Thyroid gland (tissue), 4 donors: Measurements from ENCODE around the gene EML3. TPM values are rescaled to one million over a fixed set of nuclear protein-coding genes. Genes with fewer than 3 reads are reported as not detected.
"Not testable (repeated sequence)": the region's sequence is repeated elsewhere in the genome, so short reads cannot be mapped to it uniquely, and the experiment has no call there.

Experiments
- DNase-seq, 2 donors: peaks; one replicate each; pipeline ENCODE4 v3.0.0-alpha.2; 2019
- H3K27ac ChIP-seq, 3 donors: fragments of 200-600 bp; sonication (generic); 1 replicate in 2 of 3; 2 replicates in 1 of 3; pipeline ENCODE4 v1.5.1; 2016 to 2019; ENCODE audit warnings: mild to moderate bottlenecking in 1 of 3, moderate library complexity in 1 of 3
- H3K27me3 ChIP-seq: fragments of 200-600 bp; sonication (generic); one replicate; pipeline ENCODE4 v1.5.1; 2019
- H3K36me3 ChIP-seq, 2 donors: fragments of 200-600 bp; sonication (generic); one replicate each; pipeline ENCODE4 v1.5.1; 2016 to 2019
- H3K4me1 ChIP-seq, 2 donors: fragments of 200-600 bp; sonication (generic); one replicate each; pipeline ENCODE4 v1.5.1; 2017 to 2019
- H3K4me3 ChIP-seq, 3 donors: fragments of 200-600 bp; sonication (generic); replicated peaks in 1 of 3; 1 replicate in 2 of 3; 2 replicates in 1 of 3; pipeline ENCODE4 v1.5.1; 2016; ENCODE audit warnings: mild to moderate bottlenecking in 1 of 3
- H3K9me3 ChIP-seq: fragments of 200-600 bp; sonication (generic); one replicate; pipeline ENCODE4 v1.5.1; 2017
- POLR2A ChIP-seq, 2 donors: fragments of 450-650 bp; IDR thresholded peaks; one replicate each; pipeline ENCODE4 v1.6.1; 2017; ENCODE audit warnings: antibody characterized with exemption in 2 of 2, mild to moderate bottlenecking in 2 of 2, moderate library complexity in 1 of 2
- WGBS, 2 donors: methylation state at CpG; one replicate each; pipeline ENCODE4 v1.1.5; 2017; 5-methylcytosine and 5-hydroxymethylcytosine counted together
- intact Hi-C: fragments of 100-400 bp; cut with DNase I; formaldehyde crosslinking; loops from one replicate; pipeline ENCODE4 v1.15.1; 2023
- total RNA-seq, 4 donors: library from RNA; depleted of rRNA; stranded (reverse); fragments of >200 nt; gene quantifications; one replicate each; pipeline ENCODE4 v1.2.3, GENCODE V29; 2016
- TF ChIP-seq, protein P1 (sequence below), 6 experiments: fragments of 200-600 bp in 3 of 6; fragments of 450-650 bp in 3 of 6; sonication (generic) in 3 of 6; IDR thresholded peaks; one replicate each; pipeline ENCODE4 v1.5.1; 2016 to 2019; ENCODE audit warnings: antibody characterized with exemption in 6 of 6, mild to moderate bottlenecking in 2 of 6, inconsistent platforms in 1 of 6, moderate library complexity in 1 of 6

Gene EML3
- total RNA-seq, 4 donors from 2014 or later, result 28.3 to 58.0 (median 46.6) TPM

DNA sequence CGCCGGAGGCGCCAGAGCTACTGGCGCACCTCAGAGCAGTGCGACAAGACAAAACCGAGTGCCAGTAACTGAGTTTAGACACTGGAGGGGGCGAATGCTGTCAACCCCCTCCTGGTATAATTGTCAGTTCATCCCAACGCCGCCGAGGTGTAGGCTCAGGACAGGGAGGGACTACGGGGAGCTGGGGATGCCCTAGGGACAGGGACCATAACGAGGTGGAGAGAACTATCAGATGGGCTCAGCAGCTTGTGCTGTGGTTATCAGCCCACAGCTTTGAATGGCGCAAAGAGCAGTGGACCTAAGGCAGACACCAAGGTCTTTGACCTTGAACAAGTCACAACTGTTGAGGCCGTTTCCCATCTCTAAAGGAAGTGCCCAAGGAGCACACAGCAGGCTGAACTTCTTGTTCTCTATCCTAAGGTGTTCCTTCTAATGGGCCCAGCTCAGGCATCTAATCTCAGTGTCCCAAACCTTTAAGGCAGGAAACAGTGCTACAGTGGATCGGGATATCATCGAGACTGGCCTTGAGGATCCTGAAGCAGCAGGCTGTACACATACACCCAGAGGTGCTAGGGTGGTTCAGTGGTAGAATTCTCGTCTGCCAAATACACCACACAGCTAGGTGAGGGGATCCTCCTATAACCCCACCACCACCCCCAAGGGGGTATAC lies 20.3 kb downstream of the EML3 start:
- Histone ChIP-seq H3K27ac (peak overlapping the region; percentile 79 to 91 (median 84)), H3K4me1 (peaks cover 15 to 34% of the 10 kb centered on the region in 2 donors), H3K36me3 (peaks cover 35 to 40% of the 10 kb centered on the region in 2 donors), H3K9me3 (no peaks in the 10 kb centered on the region), H3K27me3 (no peaks in the 10 kb centered on the region), H3K4me3 (peak overlapping the region in 2 of 3 donors; percentile 20 to 24)
- intact Hi-C loops, result no loop called here
- 19 to 32% methylated on average over 10 to 16 of the region's 17 CpGs for WGBS, 2 donors
- TF ChIP-seq, protein P1, sequence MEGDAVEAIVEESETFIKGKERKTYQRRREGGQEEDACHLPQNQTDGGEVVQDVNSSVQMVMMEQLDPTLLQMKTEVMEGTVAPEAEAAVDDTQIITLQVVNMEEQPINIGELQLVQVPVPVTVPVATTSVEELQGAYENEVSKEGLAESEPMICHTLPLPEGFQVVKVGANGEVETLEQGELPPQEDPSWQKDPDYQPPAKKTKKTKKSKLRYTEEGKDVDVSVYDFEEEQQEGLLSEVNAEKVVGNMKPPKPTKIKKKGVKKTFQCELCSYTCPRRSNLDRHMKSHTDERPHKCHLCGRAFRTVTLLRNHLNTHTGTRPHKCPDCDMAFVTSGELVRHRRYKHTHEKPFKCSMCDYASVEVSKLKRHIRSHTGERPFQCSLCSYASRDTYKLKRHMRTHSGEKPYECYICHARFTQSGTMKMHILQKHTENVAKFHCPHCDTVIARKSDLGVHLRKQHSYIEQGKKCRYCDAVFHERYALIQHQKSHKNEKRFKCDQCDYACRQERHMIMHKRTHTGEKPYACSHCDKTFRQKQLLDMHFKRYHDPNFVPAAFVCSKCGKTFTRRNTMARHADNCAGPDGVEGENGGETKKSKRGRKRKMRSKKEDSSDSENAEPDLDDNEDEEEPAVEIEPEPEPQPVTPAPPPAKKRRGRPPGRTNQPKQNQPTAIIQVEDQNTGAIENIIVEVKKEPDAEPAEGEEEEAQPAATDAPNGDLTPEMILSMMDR (IDR thresholded peaks at IDR 0.05), result no peak
- no peak for TF ChIP-seq POLR2A (IDR thresholded peaks at IDR 0.05)
- no peak for DNase-seq

DNA sequence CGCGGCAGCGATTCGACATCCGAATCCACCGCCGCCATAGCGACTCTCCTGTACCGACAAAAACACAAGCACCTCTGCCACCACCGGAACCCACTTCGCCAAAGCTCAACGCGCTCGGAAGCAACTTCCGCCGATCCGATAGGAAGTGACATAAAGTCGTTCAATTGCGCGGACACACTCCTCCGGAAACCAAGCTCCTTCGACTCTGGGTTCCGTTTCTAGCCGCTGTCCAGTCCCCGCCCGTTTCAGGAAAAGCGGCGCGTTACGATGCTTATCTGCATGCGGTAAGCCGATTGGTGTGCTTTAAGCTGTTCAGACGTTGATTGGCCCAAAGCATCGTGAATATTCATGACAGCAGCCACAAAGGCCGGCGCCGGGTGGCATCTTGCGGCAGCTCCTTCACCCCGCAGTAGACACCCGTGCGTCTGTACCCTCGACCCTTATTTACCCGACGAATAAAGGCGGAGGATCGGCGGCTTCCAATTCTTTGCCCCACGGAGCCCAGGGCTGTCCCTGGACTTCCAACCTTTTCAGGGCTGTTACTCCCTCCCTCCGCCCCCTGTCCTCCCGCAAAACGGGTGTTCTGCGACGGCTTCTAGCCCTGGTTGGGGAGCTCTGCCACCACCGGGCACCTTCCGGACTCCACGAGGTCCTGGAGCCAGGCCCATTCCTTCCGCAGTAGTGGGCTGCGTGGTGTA lies 21.0 kb downstream of the EML3 start, which contains the start of gene TUT1:
TUT1 (minus strand) TSS at position 76 of the 698 bp plus-strand sequence; CDS start at position 38, 38 bp downstream.
- H3K36me3 ChIP-seq, result peaks cover 31 to 37% of the 10 kb centered on the region in 2 donors
- intact Hi-C loops, result no loop called here

DNA sequence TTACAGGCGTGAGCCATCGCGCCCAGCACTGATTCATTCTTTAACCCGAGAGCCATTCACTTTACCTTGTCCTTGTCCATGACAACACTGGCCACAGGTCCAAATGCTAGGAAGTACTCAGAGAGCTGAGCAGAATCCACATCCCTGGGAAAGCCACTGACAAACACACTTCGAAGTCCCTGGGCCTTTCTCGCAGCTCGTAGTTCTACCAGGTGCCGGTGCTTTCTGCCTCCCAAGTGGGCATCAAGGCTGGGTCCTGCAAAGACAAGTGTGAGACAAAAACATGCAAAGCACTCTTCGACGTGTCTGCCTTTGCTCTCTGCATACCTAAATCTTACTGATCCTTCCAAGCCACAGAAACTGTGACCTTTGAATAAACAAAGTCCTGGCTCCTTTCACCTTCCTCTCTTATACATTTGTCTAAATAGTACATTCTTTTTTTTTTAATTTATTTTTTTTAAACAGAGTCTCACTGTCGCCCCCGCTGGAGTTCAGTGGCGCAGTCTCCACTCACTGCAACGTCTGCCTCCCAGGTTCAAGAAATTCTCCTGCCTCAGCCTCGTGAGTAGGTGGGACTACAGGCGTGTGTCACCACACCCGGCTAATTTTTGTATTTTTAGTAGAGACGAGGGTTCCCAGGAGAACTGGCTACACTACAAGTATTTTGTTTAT lies 23.5 kb downstream of the EML3 start:
- peaks cover 15 to 34% of the 10 kb centered on the region in 2 donors for H3K4me1 ChIP-seq
- TF ChIP-seq, protein P1 (IDR thresholded peaks at IDR 0.05), result peak in 3 of 6 experiments; percentile 8 to 39 (median 36)
- TF ChIP-seq POLR2A (IDR thresholded peaks at IDR 0.05), result no peak
- peaks cover 16 to 19% of the 10 kb centered on the region in 2 donors for H3K36me3 ChIP-seq
- peak; percentile 53 to 59 for DNase-seq
- no peaks in the 10 kb centered on the region for H3K27me3 ChIP-seq
- 47% methylated on average over 18 of the region's 18 CpGs for WGBS, 2 donors
- no peaks in the 10 kb centered on the region for H3K9me3 ChIP-seq
- intact Hi-C loops, result no loop called here
- peak overlapping the region; percentile 35 to 64 (median 63) for H3K27ac ChIP-seq
- H3K4me3 ChIP-seq, result no peak overlapping the region

More for the DNA sequence above, 21.0 kb downstream of the EML3 start, which contains the start of gene TUT1:
- Histone ChIP-seq H3K4me3 (peak within 1 kb of the TSS in 2 of 3 donors; percentile 62 to 80), H3K9me3 (no peaks in the 10 kb centered on the region), H3K4me1 (peaks cover 15 to 34% of the 10 kb centered on the region in 2 donors), H3K27ac (peak within 1 kb of the TSS; percentile 79 to 93 (median 84)), H3K27me3 (no peaks in the 10 kb centered on the region)
- DNase-seq, result peak; percentile 98
- 0% methylated on average over 46 to 52 of the region's 58 CpGs for WGBS, 2 donors
- peak; percentile 39 to 97 for TF ChIP-seq POLR2A (IDR thresholded peaks at IDR 0.05)
- TF ChIP-seq, protein P1 (IDR thresholded peaks at IDR 0.05), result peak in 2 of 6 experiments; percentile 3 to 18

DNA sequence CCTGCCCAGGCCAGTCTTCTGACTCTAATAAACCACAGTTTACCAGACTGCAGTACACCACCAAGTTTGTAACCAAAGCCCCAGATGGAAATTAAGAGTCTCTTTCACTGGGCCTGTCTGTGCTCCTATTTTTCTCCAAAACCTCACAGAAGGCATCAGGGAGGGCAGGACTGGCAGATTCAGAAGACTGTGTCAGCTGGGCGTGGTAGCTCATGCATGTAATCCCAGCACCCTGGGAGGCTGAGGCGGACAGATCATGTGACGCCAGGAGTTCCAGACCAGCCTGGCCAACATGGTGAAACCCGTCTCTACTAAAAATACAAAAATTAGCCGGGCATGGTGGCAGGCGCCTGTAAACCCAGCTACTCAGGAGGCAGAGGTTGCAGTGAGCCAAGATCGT lies 27.2 kb downstream of the EML3 start:
- H3K9me3 ChIP-seq, H3K4me3 ChIP-seq, H3K27me3 ChIP-seq, intact Hi-C loops, DNase-seq, H3K27ac ChIP-seq: not testable (repeated sequence)
- peaks cover 20 to 27% of the 10 kb centered on the region in 2 donors for H3K36me3 ChIP-seq
- H3K4me1 ChIP-seq, result peaks cover 7 to 20% of the 10 kb centered on the region in 2 donors
- 93 to 98% methylated on average over 7 of the region's 7 CpGs for WGBS, 2 donors

DNA sequence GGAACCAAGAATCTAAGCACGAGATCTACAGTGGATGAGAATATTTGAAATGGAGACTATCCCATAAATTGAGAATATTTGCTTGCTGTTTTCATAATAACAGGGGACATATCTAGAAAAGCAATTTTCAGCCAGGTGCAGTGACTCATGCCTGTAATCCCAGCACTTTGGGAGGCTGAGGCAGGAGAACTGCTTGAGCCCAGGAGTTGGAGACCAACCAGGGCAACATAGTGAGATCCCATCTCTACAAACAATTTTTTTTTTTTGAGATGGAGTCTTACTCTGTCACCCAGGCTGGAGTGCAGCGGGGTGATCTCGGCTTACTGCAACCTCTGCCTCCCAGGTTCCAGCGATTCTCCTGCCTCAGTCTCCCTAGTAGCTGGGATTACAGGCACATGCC lies 30.8 kb downstream of the EML3 start:
- H3K4me1 ChIP-seq, H3K27ac ChIP-seq, H3K27me3 ChIP-seq, H3K4me3 ChIP-seq, intact Hi-C loops, H3K9me3 ChIP-seq, DNase-seq: not testable (repeated sequence)
- H3K36me3 ChIP-seq, result peaks cover 28 to 36% of the 10 kb centered on the region in 2 donors
- WGBS, 2 donors, result 93 to 96% methylated on average over 4 of the region's 4 CpGs
